Measurements from ENCODE around the gene ABCD2. TPM values are rescaled to one million over a fixed set of nuclear protein-coding genes. Genes with fewer than 3 reads are reported as not detected.

ABCD2 gene
- total RNA-seq: 10 to 100 TPM; 23.5 TPM

GRCh38 chr12:39619660-39620433 is at the start of gene ABCD2:
Gene ABCD2, minus strand, starts transcription at chr12:39619803. Its CDS starts 188 bp downstream, at chr12:39619615.
- no peak within 1 kb of the TSS for H3K27ac Mint-ChIP-seq
- peaks cover 31% of the 10 kb centered on the region for H3K4me1 Mint-ChIP-seq
- peaks cover 24% of the 10 kb centered on the region for H3K36me3 Mint-ChIP-seq (ENCODE audit: low read depth)
- H3K27me3 Mint-ChIP-seq: no peaks in the 10 kb centered on the region
- peaks cover 3% of the 10 kb centered on the region for H3K9me3 Mint-ChIP-seq
- H3K4me3 Mint-ChIP-seq: no peak within 1 kb of the TSS
- peak; percentile 88 for DNase-seq
- POLR2A ChIA-PET: interaction anchor here (0.6 to 1.0 kb wide), 3 partner anchors 8 to 446 kb away, joined by 3 read pairs; no protein-coding TSS in a partner anchor
- CTCF ChIA-PET: interaction anchor here (0.6 to 1.7 kb wide), 13 partner anchors 9 to 490 kb away, joined by 3 to 9 read pairs (median 3); partner anchors contain the start of gene KIF21A

DNA sequence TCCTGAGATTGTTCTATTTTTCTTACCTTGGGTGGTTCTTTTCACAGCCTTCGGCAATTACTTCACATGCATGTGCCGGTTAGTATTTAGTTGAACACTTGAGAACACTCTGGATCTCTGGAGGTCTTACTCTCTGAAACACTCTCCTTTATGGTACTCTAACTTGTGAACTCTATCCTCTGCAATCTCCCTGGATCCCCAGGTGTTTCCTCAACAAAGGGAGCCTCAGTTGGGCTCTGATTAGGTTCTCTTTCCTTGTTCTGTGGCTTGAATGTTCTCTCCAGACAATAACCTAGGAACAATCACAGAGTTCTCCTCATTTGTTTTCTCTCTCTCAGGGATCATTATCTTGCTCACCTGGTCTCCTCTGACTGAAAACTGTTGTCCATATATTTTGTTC is 40.5 kb upstream of the ABCD2 start:
- peaks cover 13% of the 10 kb centered on the region for H3K9me3 Mint-ChIP-seq
- H3K4me1 Mint-ChIP-seq: peaks cover 8% of the 10 kb centered on the region
- CTCF ChIA-PET: no interaction called here
- peaks cover 3% of the 10 kb centered on the region for H3K27me3 Mint-ChIP-seq
- POLR2A ChIA-PET: no interaction called here
- no peak overlapping the region for H3K27ac Mint-ChIP-seq
- H3K4me3 Mint-ChIP-seq: no peak overlapping the region
- H3K36me3 Mint-ChIP-seq (ENCODE audit: low read depth): peaks cover 11% of the 10 kb centered on the region
- DNase-seq: no peak

- H3K4me1 Mint-ChIP-seq: peaks cover 13% of the 10 kb centered on the region
- no peak for DNase-seq
- POLR2A ChIA-PET: no interaction called here
- peaks cover 2% of the 10 kb centered on the region for H3K9me3 Mint-ChIP-seq
- CTCF ChIA-PET: interaction anchor here (1.4 kb wide), 1 partner anchor 15 kb away, joined by 3 read pairs; no protein-coding TSS in a partner anchor
- H3K36me3 Mint-ChIP-seq (ENCODE audit: low read depth): peaks cover 1% of the 10 kb centered on the region
- no peak overlapping the region for H3K4me3 Mint-ChIP-seq
- H3K27me3 Mint-ChIP-seq: peaks cover under 1% of the 10 kb centered on the region
- no peak overlapping the region for H3K27ac Mint-ChIP-seq
Observed at GRCh38 chr12:39647383-39647782, 27.8 kb upstream of the ABCD2 start.

GRCh38 chr12:39646963-39647362 is 27.4 kb upstream of the ABCD2 start:
- H3K27me3 Mint-ChIP-seq: peaks cover 3% of the 10 kb centered on the region
- H3K4me3 Mint-ChIP-seq: no peak overlapping the region
- H3K9me3 Mint-ChIP-seq: peaks cover 1% of the 10 kb centered on the region
- peaks cover under 1% of the 10 kb centered on the region for H3K36me3 Mint-ChIP-seq (ENCODE audit: low read depth)
- DNase-seq: no peak
- no peak overlapping the region for H3K27ac Mint-ChIP-seq
- CTCF ChIA-PET: interaction anchor here (1.4 kb wide), 1 partner anchor 14 kb away, joined by 3 read pairs; no protein-coding TSS in a partner anchor
- POLR2A ChIA-PET: no interaction called here
- peaks cover 13% of the 10 kb centered on the region for H3K4me1 Mint-ChIP-seq

GRCh38 chr12:39643052-39643451 is 23.4 kb upstream of the ABCD2 start:
- CTCF ChIA-PET: interaction anchor here (0.6 kb wide), 1 partner anchor 219 kb away, joined by 4 read pairs; no protein-coding TSS in a partner anchor

GRCh38 chr12:39638840-39639239 is 19.2 kb upstream of the ABCD2 start:
- no peak for DNase-seq
- Mint-ChIP-seq H3K4me1 (no peaks in the 10 kb centered on the region), H3K36me3 (ENCODE audit: low read depth) (peaks cover 7% of the 10 kb centered on the region), H3K4me3 (no peak overlapping the region), H3K9me3 (peaks cover 10% of the 10 kb centered on the region), H3K27me3 (peaks cover 3% of the 10 kb centered on the region), H3K27ac (no peak overlapping the region)
- ChIA-PET POLR2A (no interaction called here), CTCF (interaction anchor here (1.1 kb wide), 1 partner anchor 15 kb away, joined by 3 read pairs; no protein-coding TSS in a partner anchor)

More at GRCh38 chr12:39643052-39643451, 23.4 kb upstream of the ABCD2 start:
- no peak overlapping the region for H3K4me3 Mint-ChIP-seq
- peaks cover under 1% of the 10 kb centered on the region for H3K9me3 Mint-ChIP-seq
- H3K36me3 Mint-ChIP-seq (ENCODE audit: low read depth): no peaks in the 10 kb centered on the region
- peaks cover 3% of the 10 kb centered on the region for H3K27me3 Mint-ChIP-seq
- H3K4me1 Mint-ChIP-seq: peaks cover 7% of the 10 kb centered on the region
- H3K27ac Mint-ChIP-seq: no peak overlapping the region
- POLR2A ChIA-PET: no interaction called here
- DNase-seq: no peak

- Mint-ChIP-seq H3K4me3 (no peak overlapping the region), H3K27me3 (peaks cover 3% of the 10 kb centered on the region), H3K9me3 (peaks cover 10% of the 10 kb centered on the region), H3K36me3 (ENCODE audit: low read depth) (peaks cover 7% of the 10 kb centered on the region), H3K27ac (no peak overlapping the region), H3K4me1 (no peaks in the 10 kb centered on the region)
- POLR2A ChIA-PET: no interaction called here
- no peak for DNase-seq
- CTCF ChIA-PET: interaction anchor here (1.1 to 1.2 kb wide), 2 partner anchors 16 to 244 kb away, joined by 3 to 4 read pairs; no protein-coding TSS in a partner anchor
Observed at GRCh38 chr12:39638178-39638577, 18.6 kb upstream of the ABCD2 start.

GRCh38 chr12:39632670-39633069 is 13.1 kb upstream of the ABCD2 start:
- Mint-ChIP-seq H3K9me3 (peaks cover 8% of the 10 kb centered on the region), H3K27ac (no peak overlapping the region), H3K36me3 (ENCODE audit: low read depth) (peaks cover 18% of the 10 kb centered on the region), H3K4me1 (peaks cover 30% of the 10 kb centered on the region), H3K27me3 (no peaks in the 10 kb centered on the region), H3K4me3 (no peak overlapping the region)
- CTCF ChIA-PET: interaction anchor here (0.6 to 1.0 kb wide), 2 partner anchors 14 to 565 kb away, joined by 3 read pairs; no protein-coding TSS in a partner anchor
- DNase-seq: no peak
- POLR2A ChIA-PET: no interaction called here

DNA sequence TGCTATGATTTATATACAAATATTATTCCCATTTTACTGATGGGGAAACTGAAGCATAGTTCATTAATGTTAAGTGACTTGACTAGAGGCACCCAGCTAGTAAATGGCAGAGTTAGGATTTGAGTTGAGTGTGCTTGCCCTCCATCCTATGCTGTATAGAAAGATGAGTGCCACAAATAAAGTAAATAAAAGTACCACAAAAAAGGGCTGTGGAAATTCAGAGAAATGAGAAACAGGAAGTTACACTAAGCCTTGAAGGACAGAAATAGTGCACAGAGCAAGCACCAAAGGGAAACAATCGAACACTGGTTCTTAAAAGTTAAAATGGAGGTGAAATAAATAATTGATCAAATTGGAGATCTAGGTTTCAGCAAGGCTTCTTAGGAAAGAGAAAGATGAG is 9.2 kb upstream of the ABCD2 start:
- peak; percentile 23 for DNase-seq
- Mint-ChIP-seq H3K9me3 (peaks cover 3% of the 10 kb centered on the region), H3K4me3 (peak overlapping the region; percentile 25), H3K27ac (peak overlapping the region; percentile 91), H3K36me3 (ENCODE audit: low read depth) (peaks cover 31% of the 10 kb centered on the region), H3K27me3 (no peaks in the 10 kb centered on the region), H3K4me1 (peaks cover 58% of the 10 kb centered on the region)
- POLR2A ChIA-PET: interaction anchor here (0.7 to 1.1 kb wide), 2 partner anchors 9 kb away, joined by 3 read pairs; partner anchors contain the start of gene ABCD2
- CTCF ChIA-PET: interaction anchor here (1.1 to 1.7 kb wide), 2 partner anchors 9 to 26 kb away, joined by 3 to 9 read pairs; partner anchors contain the start of gene ABCD2

DNA sequence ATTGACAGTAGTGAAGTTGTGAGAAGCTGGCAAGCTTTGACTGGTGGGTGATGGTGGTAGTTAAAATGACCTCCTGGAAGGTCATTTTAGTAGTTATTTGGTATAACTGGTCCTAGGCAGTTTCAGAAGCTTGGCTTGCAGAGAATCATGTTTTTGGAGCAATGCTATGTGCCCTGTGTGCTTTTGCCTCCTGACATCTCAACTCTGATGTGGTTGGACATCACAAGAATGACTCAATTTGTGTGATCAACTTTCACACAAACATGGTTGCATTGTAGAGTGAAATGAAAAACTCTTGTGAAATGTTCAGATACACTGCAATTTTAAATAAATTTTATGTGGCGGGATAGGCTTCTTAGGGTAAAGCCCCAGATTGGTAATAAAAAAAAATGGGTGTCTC is 8.3 kb upstream of the ABCD2 start:
- H3K9me3 Mint-ChIP-seq: peaks cover 3% of the 10 kb centered on the region
- DNase-seq: peak; percentile 24

DNA sequence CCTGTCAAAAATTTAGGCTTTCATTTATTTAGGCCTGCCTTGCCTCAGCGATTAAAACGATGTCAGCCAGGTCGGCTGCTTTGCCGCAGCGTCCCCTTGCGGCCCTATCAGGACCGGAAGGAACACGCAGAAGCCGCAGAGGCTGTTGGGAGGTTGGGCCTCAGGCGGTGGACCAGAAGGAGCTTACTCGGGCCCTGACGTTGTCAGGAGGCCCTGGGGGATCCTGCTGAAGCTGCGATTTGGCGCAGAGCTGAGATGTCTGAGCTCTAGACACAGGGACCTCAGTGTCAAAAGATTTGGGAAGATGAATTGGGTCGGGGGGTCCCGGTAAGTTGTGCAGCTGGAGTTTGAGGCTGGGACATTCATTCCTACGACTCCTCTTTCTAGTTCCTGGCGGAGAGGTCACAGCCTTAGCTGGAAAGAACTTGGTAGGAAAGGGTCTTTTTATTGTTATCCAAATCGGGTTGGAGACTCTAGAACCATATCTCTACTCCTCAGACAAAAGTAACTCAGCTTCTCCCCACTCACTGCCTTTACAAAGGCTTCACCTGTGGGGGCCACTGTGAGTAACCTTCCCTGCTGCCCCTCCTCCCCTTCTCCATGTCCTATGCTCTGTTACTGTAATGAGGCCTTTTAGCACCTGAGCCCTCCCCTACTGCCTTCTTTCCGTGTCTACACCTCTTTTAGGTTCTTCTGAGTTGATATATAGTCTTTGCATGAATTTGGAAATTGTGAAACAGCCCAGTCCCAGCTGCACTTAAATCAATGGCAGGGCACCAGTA is 6.6 kb upstream of the ABCD2 start:
- Mint-ChIP-seq H3K36me3 (ENCODE audit: low read depth) (peaks cover 33% of the 10 kb centered on the region), H3K4me1 (peaks cover 77% of the 10 kb centered on the region), H3K27me3 (no peaks in the 10 kb centered on the region), H3K9me3 (peaks cover 3% of the 10 kb centered on the region), H3K27ac (peak overlapping the region; percentile 10), H3K4me3 (no peak overlapping the region)
- DNase-seq: no peak
- POLR2A ChIA-PET: no interaction called here
- CTCF ChIA-PET: no interaction called here

More for the DNA sequence above, 8.3 kb upstream of the ABCD2 start:
- no peaks in the 10 kb centered on the region for H3K27me3 Mint-ChIP-seq
- peak overlapping the region; percentile 5 for H3K4me3 Mint-ChIP-seq
- CTCF ChIA-PET: no interaction called here
- POLR2A ChIA-PET: interaction anchor here (1.1 kb wide), 1 partner anchor 8 kb away, joined by 3 read pairs; the partner anchor contains the start of gene ABCD2
- H3K36me3 Mint-ChIP-seq (ENCODE audit: low read depth): peaks cover 31% of the 10 kb centered on the region
- H3K4me1 Mint-ChIP-seq: peaks cover 62% of the 10 kb centered on the region
- H3K27ac Mint-ChIP-seq: peak overlapping the region; percentile 88

GRCh38 chr12:39623919-39624318 is 4.3 kb upstream of the ABCD2 start:
- H3K4me1 Mint-ChIP-seq: peaks cover 62% of the 10 kb centered on the region
- peaks cover 3% of the 10 kb centered on the region for H3K9me3 Mint-ChIP-seq
- no peak for DNase-seq
- H3K36me3 Mint-ChIP-seq (ENCODE audit: low read depth): peaks cover 26% of the 10 kb centered on the region
- CTCF ChIA-PET: interaction anchor here (1.6 kb wide), 1 partner anchor 10 kb away, joined by 4 read pairs; no protein-coding TSS in a partner anchor
- H3K27ac Mint-ChIP-seq: no peak overlapping the region
- no peak overlapping the region for H3K4me3 Mint-ChIP-seq
- no peaks in the 10 kb centered on the region for H3K27me3 Mint-ChIP-seq
- POLR2A ChIA-PET: no interaction called here

Data from activated CD4-positive, alpha-beta T cell treated with anti-CD3 and anti-CD28 coated beads, Interleukin-2, amount 10 ng/mL, durations not matched to agents 7 days and 5 days (primary cell).